Type B pancreatic cell (in vitro differentiated cells): ENCODE data around the gene EEF1A2. TPM values are rescaled to one million over a fixed set of nuclear protein-coding genes. Genes with fewer than 3 reads are reported as not detected.
A peak's percentile ranks its signal among the peaks of the same experiment; 100 is the strongest.

ENCODE experiments used
- DNase-seq: peaks from one replicate; pipeline ENCODE4 v3.0.0; 2021; ENCODE audit warnings: mixed read lengths; ENCODE audit not compliant: unreplicated experiment; ENCODE audit errors: extremely low spot score
- H3K27ac Mint-ChIP-seq: 2 replicates; pipeline ENCODE4 v1.8.0; 2021; ENCODE audit warnings: mild to moderate bottlenecking, mixed read lengths
- H3K27me3 Mint-ChIP-seq: 2 replicates; pipeline ENCODE4 v1.8.0; 2021; ENCODE audit warnings: mixed read lengths
- H3K36me3 Mint-ChIP-seq: 2 replicates; pipeline ENCODE4 v1.8.0; 2021; ENCODE audit warnings: mixed read lengths
- H3K4me1 Mint-ChIP-seq: one replicate; pipeline ENCODE4 v1.8.0; 2021; ENCODE audit warnings: mixed read lengths; ENCODE audit not compliant: unreplicated experiment
- H3K4me3 Mint-ChIP-seq: 2 replicates; pipeline ENCODE4 v1.8.0; 2021; ENCODE audit warnings: mild to moderate bottlenecking, mixed read lengths
- H3K9me3 Mint-ChIP-seq: 2 replicates; pipeline ENCODE4 v1.8.0; 2021; ENCODE audit warnings: mixed read lengths
- CTCF ChIP-seq: fragments of 200-600 bp; sonication (generic); conservative IDR thresholded peaks from 2 replicates; pipeline ENCODE4 v1.5.0; 2021; ENCODE audit warnings: antibody characterized with exemption, mild to moderate bottlenecking
- total RNA-seq: library from RNA; stranded (reverse); gene quantifications from 2 replicates; pipeline ENCODE4 v1.2.1, GENCODE V29; 2021; ENCODE audit warnings: low replicate concordance

EEF1A2 gene
- total RNA-seq, 1 donor from 2014 or later: 20.5 TPM

DNA sequence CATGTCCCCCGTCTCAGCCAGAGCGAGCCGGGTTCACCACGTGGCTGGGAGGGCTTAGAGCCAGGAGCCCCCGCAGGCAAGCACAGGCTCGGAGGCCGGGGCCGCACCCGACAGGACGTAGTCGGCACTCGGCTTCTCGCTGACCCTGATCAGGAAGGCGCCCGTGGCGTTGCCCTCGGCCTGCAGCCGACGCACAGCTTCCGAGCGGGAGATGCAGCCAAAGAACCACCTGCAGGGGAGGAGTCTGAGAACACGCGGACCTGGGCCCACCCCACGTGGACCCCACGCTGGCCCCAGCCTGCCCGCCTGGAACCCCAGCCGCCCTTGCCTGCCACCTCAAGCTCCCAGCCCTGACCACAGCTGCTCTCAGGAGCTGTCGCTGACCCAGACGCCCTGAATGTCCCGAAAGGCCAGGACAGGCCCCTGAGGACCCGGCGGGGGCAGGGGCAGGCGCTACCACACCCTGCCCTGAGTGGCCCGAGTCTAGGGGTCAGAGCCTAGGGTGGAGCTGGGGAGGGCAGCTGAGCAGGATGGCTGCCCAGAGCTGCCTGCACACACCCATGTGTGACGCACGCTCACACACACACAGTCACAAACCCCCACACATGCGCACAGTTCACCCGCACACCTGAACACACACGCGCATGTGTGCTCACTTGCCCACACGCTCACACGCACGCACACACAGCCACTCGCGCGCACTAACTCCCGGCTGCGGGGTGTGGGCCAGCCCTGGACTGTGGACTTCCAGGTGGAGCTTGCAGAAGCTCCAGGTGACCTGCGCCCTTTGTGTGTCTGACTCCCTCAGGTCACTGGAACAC is 36.2 kb upstream of the EEF1A2 start:
- no peak for TF ChIP-seq CTCF
- no peaks in the 10 kb centered on the region for H3K27me3 Mint-ChIP-seq
- H3K9me3 Mint-ChIP-seq: no peaks in the 10 kb centered on the region
- no peak for DNase-seq
- peaks cover 8% of the 10 kb centered on the region for H3K4me1 Mint-ChIP-seq
- H3K27ac Mint-ChIP-seq: no peak overlapping the region
- H3K36me3 Mint-ChIP-seq: no peaks in the 10 kb centered on the region
- no peak overlapping the region for H3K4me3 Mint-ChIP-seq

- Mint-ChIP-seq H3K36me3 (no peaks in the 10 kb centered on the region), H3K27ac (no peak overlapping the region)
- no peak for TF ChIP-seq CTCF
Measured at GRCh38 chr20:63534427-63534830, 35.5 kb upstream of the EEF1A2 start.

DNA sequence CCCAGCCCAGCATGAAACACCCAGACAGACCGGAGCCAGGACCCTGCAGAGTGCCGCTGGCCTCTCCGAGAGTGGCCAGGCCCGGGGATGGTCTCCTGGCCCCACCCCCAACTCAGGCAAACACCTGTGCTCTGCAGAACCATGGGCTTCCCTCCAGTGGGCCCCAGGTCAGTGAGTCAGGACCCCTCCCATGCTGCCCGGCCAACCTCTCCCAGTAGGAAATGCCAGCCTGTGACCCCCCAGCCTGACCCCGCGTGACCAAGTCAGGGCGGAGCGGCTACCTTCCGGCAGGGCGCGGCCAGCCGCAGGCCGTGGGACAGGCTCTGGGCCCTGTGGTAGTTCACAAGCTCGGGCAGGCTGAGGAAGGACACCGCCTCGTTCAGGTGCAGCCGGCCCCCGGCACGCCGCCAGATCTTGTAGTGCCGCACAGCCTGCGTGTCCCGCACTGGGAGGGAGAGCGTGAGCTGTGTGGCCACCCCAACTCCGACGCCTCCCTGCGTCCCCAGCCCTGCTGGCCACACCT is 35.0 kb upstream of the EEF1A2 start:
- no peak overlapping the region for H3K4me3 Mint-ChIP-seq
- no peak for TF ChIP-seq CTCF
- H3K4me1 Mint-ChIP-seq: peaks cover 8% of the 10 kb centered on the region
- no peak overlapping the region for H3K27ac Mint-ChIP-seq
- no peaks in the 10 kb centered on the region for H3K27me3 Mint-ChIP-seq
- no peaks in the 10 kb centered on the region for H3K9me3 Mint-ChIP-seq
- DNase-seq: no peak
- no peaks in the 10 kb centered on the region for H3K36me3 Mint-ChIP-seq

More at GRCh38 chr20:63534427-63534830, 35.5 kb upstream of the EEF1A2 start:
- no peaks in the 10 kb centered on the region for H3K27me3 Mint-ChIP-seq
- H3K4me1 Mint-ChIP-seq: peaks cover 8% of the 10 kb centered on the region
- no peak for DNase-seq
- H3K9me3 Mint-ChIP-seq: no peaks in the 10 kb centered on the region
- no peak overlapping the region for H3K4me3 Mint-ChIP-seq

DNA sequence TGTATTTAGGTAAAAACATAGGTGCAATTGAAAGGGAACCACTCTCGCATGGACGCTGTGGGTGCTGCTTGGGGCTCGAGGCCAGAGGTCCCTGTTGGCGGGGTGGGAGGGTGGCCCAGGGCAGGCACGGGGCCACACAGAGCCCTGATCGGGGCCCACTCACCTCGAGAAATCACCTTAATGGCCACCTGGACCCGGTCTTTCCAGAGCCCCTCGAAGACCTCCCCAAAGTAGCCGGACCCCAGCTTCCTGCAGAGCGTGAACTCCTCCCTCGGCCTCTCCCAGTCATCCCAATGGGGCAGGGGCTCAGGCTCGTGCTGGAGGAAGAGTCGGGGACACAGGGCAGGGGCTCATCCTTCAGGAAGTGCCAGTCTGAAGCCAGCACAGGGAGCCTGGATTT is 34.5 kb upstream of the EEF1A2 start:
- H3K9me3 Mint-ChIP-seq: no peaks in the 10 kb centered on the region
- no peak for DNase-seq
- no peak overlapping the region for H3K27ac Mint-ChIP-seq
- H3K4me3 Mint-ChIP-seq: no peak overlapping the region
- no peaks in the 10 kb centered on the region for H3K36me3 Mint-ChIP-seq
- no peak for TF ChIP-seq CTCF
- no peaks in the 10 kb centered on the region for H3K27me3 Mint-ChIP-seq
- H3K4me1 Mint-ChIP-seq: peaks cover 8% of the 10 kb centered on the region

DNA sequence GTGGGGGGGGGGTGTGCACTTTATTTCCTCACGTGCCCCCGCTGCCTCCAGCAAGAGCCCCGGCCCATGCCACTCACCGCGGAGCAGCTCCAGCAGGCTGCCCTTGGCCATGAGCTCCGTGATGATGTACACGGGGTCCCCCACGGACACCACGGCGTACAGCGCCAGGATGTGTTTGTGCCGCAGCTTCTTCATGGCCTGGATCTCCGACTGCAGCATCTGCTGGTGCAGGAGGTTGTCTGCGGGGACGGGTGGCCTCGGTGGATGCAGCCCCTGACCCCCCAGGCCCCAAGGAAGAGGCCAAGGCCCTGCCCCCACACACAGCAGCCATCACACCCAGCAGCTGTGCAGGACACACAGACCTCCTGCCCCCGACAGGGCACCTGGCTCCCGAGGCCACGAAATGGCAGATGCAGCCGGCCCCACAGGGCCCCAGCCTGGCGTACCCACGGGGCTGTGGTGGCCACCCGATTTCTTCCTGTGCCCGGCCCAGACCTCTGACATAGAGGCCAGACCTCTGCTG is 33.6 kb upstream of the EEF1A2 start:
- H3K36me3 Mint-ChIP-seq: no peaks in the 10 kb centered on the region
- H3K4me1 Mint-ChIP-seq: peaks cover 8% of the 10 kb centered on the region
- peak overlapping the region; percentile 24 for H3K27ac Mint-ChIP-seq
- no peak for TF ChIP-seq CTCF
- DNase-seq: no peak
- no peaks in the 10 kb centered on the region for H3K27me3 Mint-ChIP-seq
- no peak overlapping the region for H3K4me3 Mint-ChIP-seq
- no peaks in the 10 kb centered on the region for H3K9me3 Mint-ChIP-seq
